Fibroblast of skin of abdomen (primary cell): ENCODE measurements around the gene A2ML1.
"Not testable (repeated sequence)": the region's sequence is repeated elsewhere in the genome, so short reads cannot be mapped to it uniquely, and the experiment has no call there.

ENCODE experiments used
- DNase-seq: peaks from one replicate; pipeline ENCODE4 v3.0.0-alpha.2; 2013

A2ML1 gene

DNA sequence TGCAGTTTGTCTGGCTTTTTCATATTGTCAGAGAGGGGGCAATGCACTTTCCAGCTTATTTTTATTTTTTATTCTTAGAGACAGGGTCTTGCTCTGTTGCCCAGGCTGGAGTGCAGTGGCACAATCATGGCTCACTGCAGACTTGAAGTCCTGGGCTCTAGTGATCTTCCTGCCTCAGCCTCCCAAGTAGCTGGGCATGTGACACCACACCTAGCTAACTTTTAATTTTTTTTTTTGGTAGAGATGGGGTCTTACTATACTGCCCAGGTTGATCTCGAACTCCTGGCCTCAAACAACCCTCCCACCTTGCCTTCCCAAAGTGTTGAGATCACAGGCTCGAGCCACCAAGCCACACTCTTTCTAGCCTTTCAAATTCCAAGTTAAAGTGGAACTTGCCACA is 3.9 kb upstream of the A2ML1 start:
- DNase-seq: no peak

- no peak for DNase-seq
Measured at GRCh38 chr12:8819666-8819980, 2.8 kb upstream of the A2ML1 start.

DNA sequence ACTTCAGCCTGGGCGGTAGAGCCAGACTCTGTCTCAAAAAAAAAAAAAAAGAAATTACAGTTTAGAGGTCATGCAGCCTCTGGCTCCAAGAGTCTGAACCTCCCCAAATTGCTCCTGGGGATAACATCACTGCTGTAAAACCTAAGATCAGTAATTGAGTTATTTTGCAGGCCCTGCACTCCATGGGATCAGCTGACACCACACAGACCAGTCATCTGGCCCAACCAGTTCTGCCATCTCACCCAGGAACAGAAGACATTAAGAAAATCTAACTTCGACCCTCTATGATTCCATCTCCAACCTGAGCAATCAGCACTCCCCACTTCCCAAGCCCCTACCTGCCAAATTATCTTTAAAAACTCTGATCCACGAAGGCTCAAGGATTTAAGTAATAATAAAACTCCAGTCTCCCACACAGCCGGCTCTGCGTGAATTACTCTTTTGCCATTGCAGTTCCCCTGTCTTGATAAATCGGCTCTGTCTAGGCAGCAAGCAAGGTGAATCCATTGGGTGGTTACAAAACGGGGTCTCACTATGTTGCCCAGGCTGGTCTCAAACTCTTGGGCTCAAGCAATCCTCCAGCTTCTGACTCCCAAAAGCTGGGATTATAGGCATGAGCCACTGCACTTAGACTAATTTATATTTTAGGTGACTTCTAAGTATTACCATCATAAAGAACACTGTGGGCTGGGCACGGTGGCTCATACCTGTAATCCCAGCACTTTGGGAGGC is 1.6 kb upstream of the A2ML1 start:
- not testable (repeated sequence) for DNase-seq

DNA sequence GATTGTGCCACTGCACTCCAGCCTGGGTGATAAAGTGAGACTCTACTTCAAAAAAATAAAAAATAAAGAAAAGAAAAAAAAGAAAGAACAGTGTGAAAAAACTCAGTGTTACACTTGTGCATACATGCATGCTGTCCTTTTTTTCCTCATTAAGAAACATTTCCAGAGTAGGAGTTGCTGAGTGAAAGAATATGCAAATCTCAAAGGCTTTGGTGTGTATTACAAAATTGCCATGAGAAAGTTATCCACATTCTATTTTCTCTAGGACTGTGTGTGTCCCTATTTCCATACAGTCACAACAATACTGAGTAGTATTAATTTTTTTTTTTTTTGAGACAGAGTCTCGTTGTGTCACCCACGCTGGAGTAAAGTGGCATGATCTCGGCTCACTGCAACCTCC is 830 bp upstream of the A2ML1 start:
- DNase-seq: no peak

DNA sequence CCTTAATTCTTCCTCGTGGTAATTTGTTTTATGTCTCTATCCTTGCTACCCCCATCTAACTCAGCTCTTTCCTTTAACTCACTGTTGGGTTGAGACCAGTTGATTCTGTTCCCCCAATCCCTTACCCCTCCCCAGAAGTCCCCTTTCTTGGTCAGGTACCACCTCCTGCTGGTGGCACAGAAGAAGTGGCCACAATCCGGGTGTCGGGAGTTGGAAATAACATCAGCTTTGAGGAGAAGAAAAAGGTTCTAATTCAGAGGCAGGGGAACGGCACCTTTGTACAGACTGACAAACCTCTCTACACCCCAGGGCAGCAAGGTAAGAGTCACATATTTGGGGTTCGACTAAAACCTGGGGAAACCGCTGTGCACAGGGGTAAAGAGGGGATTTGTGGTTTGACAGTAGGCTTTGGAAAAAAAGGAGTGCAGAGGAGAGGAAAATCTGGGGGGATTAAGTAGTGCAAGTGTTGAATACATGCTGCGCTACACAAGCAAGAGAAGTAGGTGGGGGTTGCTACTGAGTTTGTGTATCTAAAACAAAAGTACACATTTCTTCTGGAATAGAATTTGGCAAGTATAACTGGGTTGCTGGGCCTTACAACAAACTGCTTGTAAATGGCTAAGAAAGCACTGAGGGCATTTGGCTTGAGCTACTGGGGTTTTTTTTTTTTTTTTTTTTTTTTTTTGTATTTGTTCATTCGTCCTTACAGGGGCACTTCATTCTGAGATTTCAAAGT is 1.3 kb downstream of the A2ML1 start:
- DNase-seq: peak; percentile 17

GRCh38 chr12:8827551-8828256 is 5.3 kb downstream of the A2ML1 start:
- no peak for DNase-seq

DNA sequence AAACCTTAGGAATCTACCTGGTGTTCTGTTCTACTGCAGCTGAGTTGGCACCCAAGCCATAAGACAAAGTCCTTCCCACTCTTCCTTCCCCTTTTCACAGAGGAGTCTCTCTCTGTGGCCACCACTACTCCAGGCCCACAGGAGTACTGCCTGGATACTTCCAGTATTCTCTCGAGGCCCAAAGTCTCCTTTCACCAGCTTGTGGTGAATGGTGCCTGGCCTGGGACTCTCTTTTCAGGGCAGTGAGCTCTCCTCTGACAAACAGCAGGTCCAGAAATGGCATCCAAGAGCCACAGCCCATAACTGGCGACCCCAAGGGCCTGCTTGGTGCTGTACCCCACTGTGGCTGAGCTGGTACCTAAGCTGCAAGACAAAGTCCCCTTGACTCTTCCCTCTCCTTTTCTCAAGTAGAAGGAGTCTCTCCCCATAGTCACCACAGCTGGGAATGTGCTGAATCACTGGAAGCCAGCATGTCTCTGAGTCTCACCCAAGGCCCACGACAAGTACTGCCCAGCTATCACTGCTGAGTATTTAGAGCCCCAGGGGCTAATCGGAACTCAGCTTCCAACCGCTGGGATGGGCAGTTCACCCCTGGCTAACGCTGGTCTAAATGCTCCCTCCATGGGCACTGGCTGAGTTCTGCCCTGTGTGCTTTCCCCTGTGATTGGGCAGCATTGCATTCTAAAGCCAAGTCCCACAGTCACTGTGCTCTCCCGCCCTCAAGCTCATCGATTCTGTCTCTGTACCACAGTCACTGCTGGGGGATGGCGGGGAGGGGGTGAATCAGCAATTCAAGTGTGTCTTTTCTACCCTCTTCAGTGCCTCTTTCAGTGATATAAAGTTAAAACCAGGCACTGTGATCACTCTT is 6.1 kb downstream of the A2ML1 start:
- DNase-seq: no peak

DNA sequence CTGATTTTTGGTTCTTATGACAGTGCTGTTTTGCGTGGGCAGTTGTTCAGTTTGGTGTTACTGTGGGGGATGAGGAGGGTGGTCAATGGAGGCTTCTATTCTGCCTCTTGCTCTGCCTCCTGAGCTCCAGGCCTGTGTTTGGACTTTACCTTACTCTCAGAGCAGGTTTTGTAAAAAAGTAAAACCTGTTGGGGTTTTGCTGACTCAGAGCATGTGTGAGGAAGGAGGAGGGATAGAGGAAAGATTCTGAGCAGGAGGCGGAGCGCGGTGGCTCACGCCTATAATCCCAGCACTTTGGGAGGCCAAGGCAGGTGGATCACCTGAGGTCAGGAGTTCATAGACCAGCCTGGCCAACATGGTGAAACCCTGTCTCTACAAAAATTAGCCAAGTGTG is 6.7 kb downstream of the A2ML1 start:
- no peak for DNase-seq

DNA sequence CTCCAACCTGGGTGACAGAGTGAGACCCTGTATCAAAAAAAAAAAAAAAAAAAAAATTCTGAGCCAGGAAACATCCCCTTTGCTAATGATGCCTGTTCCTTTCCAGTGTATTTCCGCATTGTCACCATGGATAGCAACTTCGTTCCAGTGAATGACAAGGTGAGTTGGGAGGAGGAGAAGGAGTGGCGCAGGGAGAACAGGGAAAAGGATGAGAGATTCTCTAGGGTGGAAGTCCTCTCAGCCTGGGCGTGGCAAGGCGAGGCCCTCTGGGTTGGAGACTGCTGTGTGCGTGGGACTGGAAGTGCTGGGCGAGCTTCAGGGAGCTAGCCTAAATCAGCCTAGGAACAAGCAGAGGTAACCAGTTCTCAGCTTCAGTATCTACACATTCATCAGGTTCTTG is 7.2 kb downstream of the A2ML1 start:
- DNase-seq: no peak

DNA sequence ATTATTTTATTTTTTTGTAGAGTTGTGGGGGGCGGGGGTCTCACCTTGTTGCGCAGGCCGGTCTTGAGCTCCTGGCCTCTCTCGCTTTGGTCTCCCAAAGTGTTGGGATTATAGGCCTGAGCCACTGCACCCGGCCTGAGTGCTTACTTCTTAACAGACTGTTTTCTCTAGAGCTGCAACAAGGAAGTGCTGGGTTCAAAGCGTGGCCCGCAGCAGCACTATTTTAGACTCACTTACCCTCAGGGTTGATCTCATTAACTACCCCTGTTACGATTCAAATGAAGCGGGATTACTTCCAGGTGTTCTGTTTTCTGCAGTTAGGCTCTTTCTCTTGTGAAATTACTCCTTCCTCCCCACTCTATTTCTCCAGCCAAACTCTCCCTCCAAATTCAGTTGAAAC is 8.7 kb downstream of the A2ML1 start:
- no peak for DNase-seq

DNA sequence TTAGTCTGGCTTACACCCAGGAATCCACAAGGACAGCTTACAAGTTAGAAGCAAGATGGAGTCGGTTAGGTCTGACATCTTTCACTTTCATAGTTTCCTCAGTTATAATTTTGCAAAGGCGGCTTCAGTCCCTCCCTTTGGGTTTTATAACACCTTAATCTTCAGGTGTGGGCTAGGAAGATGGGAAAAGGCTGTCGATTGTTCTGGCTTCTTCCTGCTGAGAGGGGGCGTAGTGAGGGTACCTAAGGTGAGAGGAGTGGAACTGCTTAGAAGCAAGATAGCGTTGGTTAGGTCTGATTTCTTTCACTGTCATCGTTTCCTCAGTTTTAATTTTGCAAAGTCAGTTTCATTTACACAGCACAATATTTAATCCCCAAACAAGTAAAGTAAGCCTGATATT is 10.1 kb downstream of the A2ML1 start:
- DNase-seq: no peak

DNA sequence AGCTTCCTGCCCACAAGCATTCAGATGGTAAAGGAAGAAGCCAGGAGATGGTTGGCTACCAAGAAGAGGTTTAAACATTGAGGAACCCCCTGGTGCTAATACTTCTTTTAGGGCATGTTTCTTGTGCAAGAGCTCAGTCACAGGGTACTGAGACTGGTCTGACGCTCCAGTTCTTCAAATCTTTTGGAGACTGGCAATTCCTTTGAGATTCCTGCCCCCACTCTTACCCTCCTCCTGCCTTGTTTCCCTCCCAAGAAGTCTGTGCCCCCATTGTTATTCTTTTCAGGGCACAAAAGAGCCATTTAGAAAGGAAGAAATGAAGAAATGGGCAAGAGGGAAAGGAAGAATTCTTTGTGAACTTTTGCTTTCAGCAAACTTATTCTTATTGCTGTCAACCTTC is 11.8 kb downstream of the A2ML1 start:
- DNase-seq: no peak

GRCh38 chr12:8837291-8837690 is 14.9 kb downstream of the A2ML1 start:
- DNase-seq: no peak

- DNase-seq: no peak
Measured at GRCh38 chr12:8840321-8840720, 17.9 kb downstream of the A2ML1 start.

DNA sequence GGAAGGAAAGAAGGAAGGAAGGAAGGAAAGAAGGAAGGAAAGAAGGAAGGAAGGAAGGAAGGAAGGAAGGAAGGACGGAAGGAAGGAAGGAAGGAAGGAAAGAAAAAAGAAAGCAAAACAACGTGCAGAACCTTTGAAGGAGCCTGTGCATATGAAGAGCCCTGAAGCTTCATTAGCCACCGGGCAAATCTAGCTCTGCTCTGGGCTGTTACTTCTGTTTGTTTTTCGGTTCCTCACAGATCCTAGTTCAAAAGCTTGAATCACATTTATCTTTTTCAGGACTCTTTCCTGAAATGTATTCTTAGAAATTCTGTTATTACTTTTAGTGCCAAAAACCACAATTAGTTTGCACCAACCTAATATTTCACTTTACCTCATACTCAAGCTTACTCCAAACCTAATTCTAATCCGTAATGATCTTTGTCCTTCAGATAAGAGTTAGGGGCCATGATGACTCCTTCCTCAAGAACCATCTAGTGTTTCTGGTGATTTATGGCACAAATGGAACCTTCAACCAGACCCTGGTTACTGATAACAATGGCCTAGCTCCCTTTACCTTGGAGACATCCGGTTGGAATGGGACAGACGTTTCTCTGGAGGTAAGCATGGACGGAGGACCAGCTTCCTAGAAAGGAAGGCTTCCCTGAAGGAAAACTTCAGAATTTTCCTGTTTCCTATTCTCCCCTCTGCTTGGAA is 18.7 kb downstream of the A2ML1 start:
- no peak for DNase-seq

- no peak for DNase-seq
Measured at GRCh38 chr12:8841778-8842177, 19.4 kb downstream of the A2ML1 start.

- no peak for DNase-seq
Measured at GRCh38 chr12:8844665-8845064, 22.2 kb downstream of the A2ML1 start.

GRCh38 chr12:8846305-8846704 is 23.9 kb downstream of the A2ML1 start:
- DNase-seq: no peak

DNA sequence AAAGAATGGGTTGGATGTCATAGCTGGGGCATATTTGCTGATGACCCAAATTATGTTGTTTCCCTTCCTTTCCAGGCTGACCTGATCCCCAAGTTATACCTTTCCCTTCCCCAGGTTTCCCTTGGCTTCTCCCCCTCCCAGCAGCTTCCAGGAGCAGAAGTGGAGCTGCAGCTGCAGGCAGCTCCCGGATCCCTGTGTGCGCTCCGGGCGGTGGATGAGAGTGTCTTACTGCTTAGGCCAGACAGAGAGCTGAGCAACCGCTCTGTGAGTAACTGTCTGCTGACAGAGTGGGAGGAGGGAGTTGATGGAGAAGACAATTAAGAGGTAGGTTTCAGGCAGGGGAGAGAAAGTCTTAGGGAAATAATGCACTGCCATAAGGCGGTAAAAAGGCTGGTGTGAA is 25.0 kb downstream of the A2ML1 start:
- peak; percentile 8 for DNase-seq

GRCh38 chr12:8849876-8850275 is 27.5 kb downstream of the A2ML1 start:
- no peak for DNase-seq

DNA sequence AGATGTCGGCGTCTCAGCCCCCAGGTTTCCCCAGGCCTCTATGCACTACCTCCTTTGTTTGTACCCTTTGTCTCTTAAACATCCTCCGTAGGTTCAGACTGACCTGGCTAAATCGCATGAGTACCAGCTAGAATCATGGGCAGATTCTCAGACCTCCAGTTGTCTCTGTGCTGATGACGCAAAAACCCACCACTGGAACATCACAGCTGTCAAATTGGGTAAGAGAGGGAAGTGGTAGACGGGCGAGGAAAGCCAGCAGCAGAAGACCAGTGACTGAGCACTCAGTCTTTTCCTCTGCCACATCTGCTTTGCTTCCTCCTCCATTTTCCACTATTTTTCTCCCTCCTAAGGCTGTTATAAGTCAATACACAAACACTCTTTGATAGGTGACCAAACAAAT is 29.7 kb downstream of the A2ML1 start:
- no peak for DNase-seq

- DNase-seq: no peak
Measured at GRCh38 chr12:8855891-8856290, 33.5 kb downstream of the A2ML1 start.
